Liver (tissue), 9 donors: Measurements from ENCODE around the gene DEPDC5. TPM values are rescaled to one million over a fixed set of nuclear protein-coding genes. Genes with fewer than 3 reads are reported as not detected.

Experiments used
- DNase-seq: peaks from one replicate; pipeline ENCODE4 v3.0.0-alpha.2; 2017; ENCODE audit warnings: low spot score
- H3K27ac ChIP-seq, 2 donors: one replicate each; pipeline ENCODE4 v1.7.0; 2013; ENCODE audit warnings: inconsistent platforms in 2 of 2, low read length in 2 of 2, control low read depth in 1 of 2, low read depth in 1 of 2, mild to moderate bottlenecking in 1 of 2
- H3K27me3 ChIP-seq, 4 donors: one replicate each; pipeline versions ENCODE4 v1.6.1 to v1.7.0; 2013; ENCODE audit warnings: low read length in 3 of 4, inconsistent platforms in 1 of 4, mild to moderate bottlenecking in 1 of 4, moderate library complexity in 1 of 4; ENCODE audit not compliant: control insufficient read depth in 4 of 4, insufficient read depth in 4 of 4
- H3K36me3 ChIP-seq, 4 donors: one replicate each; pipeline versions ENCODE4 v1.6.1 to v1.7.0; 2013; ENCODE audit warnings: low read length in 3 of 4, mild to moderate bottlenecking in 3 of 4, low read depth in 1 of 4, moderate library complexity in 1 of 4; ENCODE audit not compliant: control insufficient read depth in 4 of 4, insufficient read depth in 3 of 4
- H3K4me1 ChIP-seq, 4 donors: one replicate each; pipeline versions ENCODE4 v1.6.1 to v1.7.0; 2013; ENCODE audit warnings: low read length in 3 of 4, mild to moderate bottlenecking in 3 of 4, moderate library complexity in 1 of 4; ENCODE audit not compliant: control insufficient read depth in 4 of 4, insufficient read depth in 4 of 4
- H3K4me3 ChIP-seq, 3 donors: one replicate each; pipeline versions ENCODE4 v1.6.1 to v1.7.0; 2013; ENCODE audit warnings: low read length in 3 of 3, control low read depth in 1 of 3, low read depth in 1 of 3, mild to moderate bottlenecking in 1 of 3
- H3K9ac ChIP-seq, 2 donors: one replicate each; pipeline ENCODE4 v1.7.0; 2013; ENCODE audit warnings: low read length in 2 of 2, mild to moderate bottlenecking in 2 of 2, moderate library complexity in 2 of 2, control low read depth in 1 of 2, low read depth in 1 of 2
- H3K9me3 ChIP-seq, 4 donors: one replicate each; pipeline versions ENCODE4 v1.6.1 to v1.7.0; 2013; ENCODE audit warnings: low read length in 3 of 4; ENCODE audit not compliant: control insufficient read depth in 4 of 4
- FOXA2 ChIP-seq: IDR thresholded peaks from 2 replicates; pipeline ENCODE4 v1.6.1; 2016; ENCODE audit warnings: antibody characterized with exemption
- RXRA ChIP-seq, 2 donors: IDR thresholded peaks; 2 replicates each; pipeline ENCODE4 v1.6.1; 2017 to 2018; ENCODE audit warnings: antibody characterized with exemption in 2 of 2, mild to moderate bottlenecking in 1 of 2
- TAF1 ChIP-seq: conservative IDR thresholded peaks from 2 replicates; pipeline ENCODE4 v1.6.1; 2016; ENCODE audit warnings: antibody characterized with exemption, mild to moderate bottlenecking
- ZBTB33 ChIP-seq: IDR thresholded peaks from 2 replicates; pipeline ENCODE4 v1.6.1; 2016; ENCODE audit warnings: antibody characterized with exemption
- WGBS: extraction: QIAGEN DNeasy Blood & Tissue Kit; methylation state at CpG from one replicate; pipeline ENCODE4 v1.1.7; 2013; 5-methylcytosine and 5-hydroxymethylcytosine counted together
- polyA plus RNA-seq, 2 donors: library from polyadenylated mRNA; stranded (reverse) in 1 of 2; unstranded in 1 of 2; fragments of 200-250 nt in 1 of 2; fragments of >200 nt in 1 of 2; fragmentation: Nextera tagmentation in 1 of 2; extraction: Ambion mirVana in 1 of 2; gene quantifications; one replicate each; pipeline versions ENCODE4 v1.2.1 to v1.2.3, GENCODE V29; 2013 to 2015
- total RNA-seq, 2 donors: library from RNA; depleted of rRNA; stranded (reverse); fragments of >200 nt; gene quantifications; one replicate each; pipeline ENCODE4 v1.2.3, GENCODE V29; 2014
- TF ChIP-seq, protein P1 (sequence below): fragments of 150-350 bp; IDR thresholded peaks from 2 replicates; pipeline ENCODE4 v1.5.1; 2017; ENCODE audit warnings: improper control_type of control experiment, low read depth, low read length; ENCODE audit not compliant: missing input control
- TF ChIP-seq, protein P2 (sequence below): IDR thresholded peaks from 2 replicates; pipeline ENCODE4 v1.6.1; 2016; ENCODE audit warnings: antibody characterized with exemption, mild to moderate bottlenecking
- TF ChIP-seq, protein P3 (sequence below): IDR thresholded peaks from 2 replicates; pipeline ENCODE4 v1.6.1; 2016; ENCODE audit warnings: antibody characterized with exemption
- donor health status: healthy.
- donor health status: healthy.
- donor health status: healthy.
- donor health status: healthy.
- donor health status: healthy.

The DEPDC5 gene
- total and polyA plus RNA-seq, 4 donors: 5.5 to 19.4 (median 12.6) TPM

DNA sequence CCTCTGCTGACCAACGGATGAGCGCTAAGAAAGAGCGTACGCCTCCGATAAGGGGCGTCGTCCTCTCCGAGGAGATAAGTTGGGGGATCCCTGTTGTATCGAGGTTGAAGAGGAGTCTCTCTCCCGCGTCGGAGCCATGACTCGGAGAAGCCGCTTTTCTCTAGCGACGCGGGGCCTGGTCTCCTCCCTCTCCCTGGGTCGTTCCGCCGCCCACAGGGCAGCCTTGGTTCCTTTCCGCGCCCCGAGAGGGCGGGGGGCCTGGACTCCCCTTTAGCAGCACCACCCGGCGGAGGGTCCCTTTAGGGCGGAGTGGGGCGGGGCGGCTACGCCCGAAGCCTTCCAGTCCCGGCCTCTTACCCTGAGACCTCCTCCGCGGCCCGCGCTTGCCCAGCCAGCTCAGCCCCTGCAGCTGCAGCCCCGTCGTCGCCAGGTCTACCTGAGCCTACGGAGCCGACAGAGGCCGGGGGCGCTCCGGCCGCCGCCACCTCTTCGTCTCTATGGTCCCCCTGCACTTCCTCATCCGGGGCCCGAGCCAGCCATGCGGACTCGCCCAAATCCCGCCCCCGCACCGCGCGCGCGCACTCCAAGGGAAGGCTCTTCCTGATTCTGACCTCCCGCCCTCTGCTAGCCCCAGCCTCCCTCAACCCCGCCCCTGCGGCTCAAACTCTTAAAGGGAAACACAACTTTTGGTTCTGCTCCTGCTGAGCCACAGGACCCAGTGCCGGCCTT, 4.0 kb upstream of the DEPDC5 start, which contains the start of gene PRR14L (continued):
- TF ChIP-seq, protein P1, sequence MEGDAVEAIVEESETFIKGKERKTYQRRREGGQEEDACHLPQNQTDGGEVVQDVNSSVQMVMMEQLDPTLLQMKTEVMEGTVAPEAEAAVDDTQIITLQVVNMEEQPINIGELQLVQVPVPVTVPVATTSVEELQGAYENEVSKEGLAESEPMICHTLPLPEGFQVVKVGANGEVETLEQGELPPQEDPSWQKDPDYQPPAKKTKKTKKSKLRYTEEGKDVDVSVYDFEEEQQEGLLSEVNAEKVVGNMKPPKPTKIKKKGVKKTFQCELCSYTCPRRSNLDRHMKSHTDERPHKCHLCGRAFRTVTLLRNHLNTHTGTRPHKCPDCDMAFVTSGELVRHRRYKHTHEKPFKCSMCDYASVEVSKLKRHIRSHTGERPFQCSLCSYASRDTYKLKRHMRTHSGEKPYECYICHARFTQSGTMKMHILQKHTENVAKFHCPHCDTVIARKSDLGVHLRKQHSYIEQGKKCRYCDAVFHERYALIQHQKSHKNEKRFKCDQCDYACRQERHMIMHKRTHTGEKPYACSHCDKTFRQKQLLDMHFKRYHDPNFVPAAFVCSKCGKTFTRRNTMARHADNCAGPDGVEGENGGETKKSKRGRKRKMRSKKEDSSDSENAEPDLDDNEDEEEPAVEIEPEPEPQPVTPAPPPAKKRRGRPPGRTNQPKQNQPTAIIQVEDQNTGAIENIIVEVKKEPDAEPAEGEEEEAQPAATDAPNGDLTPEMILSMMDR: no peak
- TF ChIP-seq, protein P2, sequence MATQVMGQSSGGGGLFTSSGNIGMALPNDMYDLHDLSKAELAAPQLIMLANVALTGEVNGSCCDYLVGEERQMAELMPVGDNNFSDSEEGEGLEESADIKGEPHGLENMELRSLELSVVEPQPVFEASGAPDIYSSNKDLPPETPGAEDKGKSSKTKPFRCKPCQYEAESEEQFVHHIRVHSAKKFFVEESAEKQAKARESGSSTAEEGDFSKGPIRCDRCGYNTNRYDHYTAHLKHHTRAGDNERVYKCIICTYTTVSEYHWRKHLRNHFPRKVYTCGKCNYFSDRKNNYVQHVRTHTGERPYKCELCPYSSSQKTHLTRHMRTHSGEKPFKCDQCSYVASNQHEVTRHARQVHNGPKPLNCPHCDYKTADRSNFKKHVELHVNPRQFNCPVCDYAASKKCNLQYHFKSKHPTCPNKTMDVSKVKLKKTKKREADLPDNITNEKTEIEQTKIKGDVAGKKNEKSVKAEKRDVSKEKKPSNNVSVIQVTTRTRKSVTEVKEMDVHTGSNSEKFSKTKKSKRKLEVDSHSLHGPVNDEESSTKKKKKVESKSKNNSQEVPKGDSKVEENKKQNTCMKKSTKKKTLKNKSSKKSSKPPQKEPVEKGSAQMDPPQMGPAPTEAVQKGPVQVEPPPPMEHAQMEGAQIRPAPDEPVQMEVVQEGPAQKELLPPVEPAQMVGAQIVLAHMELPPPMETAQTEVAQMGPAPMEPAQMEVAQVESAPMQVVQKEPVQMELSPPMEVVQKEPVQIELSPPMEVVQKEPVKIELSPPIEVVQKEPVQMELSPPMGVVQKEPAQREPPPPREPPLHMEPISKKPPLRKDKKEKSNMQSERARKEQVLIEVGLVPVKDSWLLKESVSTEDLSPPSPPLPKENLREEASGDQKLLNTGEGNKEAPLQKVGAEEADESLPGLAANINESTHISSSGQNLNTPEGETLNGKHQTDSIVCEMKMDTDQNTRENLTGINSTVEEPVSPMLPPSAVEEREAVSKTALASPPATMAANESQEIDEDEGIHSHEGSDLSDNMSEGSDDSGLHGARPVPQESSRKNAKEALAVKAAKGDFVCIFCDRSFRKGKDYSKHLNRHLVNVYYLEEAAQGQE: no peak
- TF ChIP-seq TAF1: peak; percentile 68

DNA sequence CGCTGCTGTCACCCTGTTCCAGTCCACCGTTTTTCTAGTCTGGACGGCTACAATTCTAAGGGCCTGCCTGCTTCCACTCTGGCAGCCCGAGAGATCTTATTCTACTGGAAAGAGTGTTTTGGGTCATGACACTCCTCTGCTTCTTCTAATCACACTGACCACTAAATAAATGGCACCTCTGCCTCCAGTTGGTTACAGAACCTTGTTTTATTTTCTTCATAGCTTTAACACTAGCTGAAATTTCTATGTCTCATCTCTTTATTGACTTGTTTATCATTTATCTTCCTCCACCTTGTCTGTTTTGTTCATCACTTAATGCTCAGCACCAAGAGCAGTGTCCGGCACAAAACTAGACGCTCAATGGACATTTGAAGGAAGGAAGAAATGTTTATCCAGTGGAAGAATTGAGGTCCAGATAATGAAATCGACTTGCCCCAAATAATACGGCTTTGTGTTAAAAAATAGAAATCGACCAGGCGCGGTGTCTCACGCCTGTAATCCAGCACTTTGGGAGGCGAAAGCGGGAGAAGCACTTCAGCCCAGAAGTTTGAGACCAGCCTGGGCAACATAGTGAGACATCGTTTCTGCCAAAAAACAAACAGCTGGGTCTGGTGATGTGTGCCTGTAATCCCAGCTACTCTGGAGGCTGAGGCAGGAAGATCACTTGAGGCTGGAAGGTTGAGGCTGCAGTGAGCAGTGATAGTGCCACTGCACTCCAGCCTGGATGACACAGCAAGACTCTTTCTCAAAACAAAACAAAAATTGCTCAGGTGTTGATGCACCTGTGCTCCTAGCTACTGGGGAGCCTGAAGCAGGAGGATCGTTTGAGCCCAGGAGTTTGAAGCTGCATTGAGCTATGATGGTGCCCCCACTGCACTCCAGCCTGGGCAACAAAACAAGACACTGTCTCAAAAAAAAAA, 3.2 kb upstream of the DEPDC5 start:
- H3K4me3 ChIP-seq: peak overlapping the region in 1 of 3 donors; percentile 79
- TF ChIP-seq RXRA (IDR thresholded peaks at IDR 0.05) (no peak), ZBTB33 (no peak), FOXA2 (no peak)
- TF ChIP-seq, protein P1: no peak
- TF ChIP-seq, protein P3, sequence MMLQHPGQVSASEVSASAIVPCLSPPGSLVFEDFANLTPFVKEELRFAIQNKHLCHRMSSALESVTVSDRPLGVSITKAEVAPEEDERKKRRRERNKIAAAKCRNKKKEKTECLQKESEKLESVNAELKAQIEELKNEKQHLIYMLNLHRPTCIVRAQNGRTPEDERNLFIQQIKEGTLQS: no peak
- TF ChIP-seq, protein P2: no peak
- H3K9ac ChIP-seq: peak overlapping the region; percentile 54 to 79
- H3K4me1 ChIP-seq: peaks cover 6 to 57% (median 44%) of the 10 kb centered on the region in 4 donors
- H3K27ac ChIP-seq: peak overlapping the region in 1 of 2 donors; percentile 90
- no peak for DNase-seq
- 68% methylated on average over 16 of the region's 16 CpGs for WGBS
- H3K36me3 ChIP-seq: no peaks in the 10 kb centered on the region
- H3K27me3 ChIP-seq: no peaks in the 10 kb centered on the region
- H3K9me3 ChIP-seq: no peaks in the 10 kb centered on the region
